Measurements from ENCODE around the gene SMARCAD1.
"Not testable (repeated sequence)": the region's sequence is repeated elsewhere in the genome, so short reads cannot be mapped to it uniquely, and the experiment has no call there.

SMARCAD1 gene

DNA sequence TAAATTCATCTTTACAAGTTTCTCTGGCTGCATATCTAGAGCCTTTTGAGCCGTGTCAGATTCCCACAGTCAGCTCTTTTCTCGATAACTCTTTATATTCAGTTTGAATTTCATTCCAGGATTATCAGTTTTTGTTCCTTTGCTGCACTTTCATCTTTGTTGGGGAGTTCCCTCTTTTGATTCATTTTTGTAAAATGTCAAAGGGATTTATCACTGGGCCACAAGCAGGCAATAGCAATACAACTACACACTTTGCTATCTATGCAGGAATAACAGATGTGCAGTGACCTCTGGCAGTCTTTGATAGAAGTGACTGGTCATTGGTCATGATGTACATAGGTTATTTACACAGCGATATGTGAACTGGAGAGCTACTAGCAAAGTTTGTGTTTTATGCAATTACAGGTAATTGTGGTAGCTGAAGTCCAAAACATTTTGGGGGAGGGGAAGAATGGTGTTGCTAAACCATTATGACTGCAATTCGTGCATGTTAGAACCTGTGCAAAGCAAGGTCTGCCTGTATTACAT is 91.1 kb downstream of the SMARCAD1 start:
- no peak for DNase-seq (ENCODE audit: low read depth)

DNA sequence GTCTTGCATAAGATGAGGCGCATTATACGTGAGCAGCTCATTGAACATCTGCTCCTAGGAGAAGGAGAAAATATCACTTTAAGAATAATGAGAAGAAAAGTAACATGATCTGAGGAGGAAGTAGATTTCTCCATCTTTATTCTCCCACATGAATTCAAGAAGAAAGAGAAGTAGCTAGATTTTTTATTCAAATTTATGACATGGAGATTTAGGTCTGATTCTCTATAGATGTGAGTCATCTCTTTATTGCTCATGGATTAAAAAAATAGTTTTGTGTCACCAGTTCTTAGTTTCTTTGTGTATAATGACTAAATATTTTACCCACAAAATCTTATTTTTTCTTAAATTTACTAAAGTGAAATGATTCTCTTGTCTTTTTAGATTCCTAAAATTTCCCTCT is 94.5 kb downstream of the SMARCAD1 start:
- DNase-seq (ENCODE audit: low read depth) = no peak

DNA sequence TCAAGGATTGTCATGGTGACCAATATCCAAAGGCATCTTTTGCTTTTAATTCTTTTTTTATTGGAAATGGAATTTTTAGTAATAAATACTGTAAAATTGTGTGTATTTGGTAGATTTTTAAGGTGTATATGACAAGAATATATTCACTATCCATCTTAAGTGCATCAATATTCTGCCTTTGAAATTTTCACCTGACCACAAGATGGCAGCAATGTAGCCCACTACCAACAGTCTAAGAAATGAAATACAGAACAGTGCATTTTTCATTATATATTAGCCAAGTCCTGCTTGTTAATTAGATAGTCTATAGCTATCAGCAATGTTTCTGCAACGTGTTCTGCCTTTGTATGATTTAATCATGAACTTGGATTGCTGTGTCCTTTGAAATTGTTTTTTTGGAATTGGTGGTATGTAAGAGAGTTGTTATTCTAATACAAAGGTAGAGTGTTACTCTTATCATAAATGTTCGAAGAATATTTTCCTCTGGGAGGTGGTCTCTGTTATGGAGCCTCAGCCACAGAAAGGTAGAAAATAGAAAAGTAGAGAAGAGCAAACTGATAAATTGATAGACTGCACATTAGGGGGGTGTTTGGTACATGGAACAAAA is 96.8 kb downstream of the SMARCAD1 start:
- peak; percentile 33 for DNase-seq (ENCODE audit: low read depth)

DNA sequence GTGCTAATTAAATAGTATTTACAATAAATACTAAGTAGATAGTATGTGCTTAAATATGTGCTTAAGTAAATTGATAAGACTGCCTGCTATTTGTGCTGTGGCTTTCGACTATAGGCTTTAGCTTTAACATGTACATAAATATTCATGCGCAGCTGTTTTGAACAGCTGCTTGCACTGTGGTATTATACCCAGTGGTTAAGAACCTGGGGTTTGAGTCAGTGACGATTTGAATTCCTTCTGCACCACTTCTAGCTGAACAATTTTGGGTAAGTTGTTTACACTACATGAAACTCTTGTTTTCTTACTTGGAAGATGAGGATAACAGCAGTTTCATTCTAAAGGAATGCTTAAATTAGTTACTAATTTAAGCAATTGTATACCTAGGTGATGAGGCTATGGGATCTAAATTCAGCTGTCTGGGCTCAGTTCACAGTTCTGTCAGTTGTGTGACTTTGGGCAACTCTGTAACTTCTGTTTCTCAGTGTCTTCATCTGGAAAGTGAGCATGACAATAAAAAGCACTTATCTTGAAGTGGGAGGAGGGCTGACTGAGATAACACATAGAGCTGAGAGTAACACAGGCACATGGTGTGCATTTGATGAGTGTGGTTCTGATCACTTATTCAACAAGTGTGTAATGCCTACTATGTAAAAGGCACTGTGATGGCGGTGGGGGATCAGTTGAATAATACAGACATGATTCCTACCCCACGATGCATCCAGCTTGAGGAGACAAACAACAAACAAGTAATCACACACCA is 98.0 kb downstream of the SMARCAD1 start:
- no peak for DNase-seq (ENCODE audit: low read depth)

DNA sequence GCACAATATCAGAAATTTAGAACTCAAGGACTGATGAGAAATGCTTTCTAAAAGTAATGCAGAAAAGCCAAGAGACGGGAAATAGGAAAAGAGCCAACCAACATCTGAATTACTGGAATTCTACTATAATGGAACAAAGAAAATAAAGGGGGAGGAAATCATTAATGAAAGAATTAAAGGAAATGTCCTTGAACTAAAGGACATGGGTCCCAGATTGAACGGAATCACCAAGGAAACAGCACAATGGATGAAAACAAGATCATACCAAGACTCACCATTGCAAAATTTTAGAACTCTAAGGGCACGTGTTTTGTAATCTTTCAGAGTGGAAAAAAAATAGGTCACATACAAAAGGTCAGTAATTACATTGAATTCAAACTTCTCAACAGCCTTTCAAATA is 99.0 kb downstream of the SMARCAD1 start:
- peak; percentile 22 for DNase-seq (ENCODE audit: low read depth)

DNA sequence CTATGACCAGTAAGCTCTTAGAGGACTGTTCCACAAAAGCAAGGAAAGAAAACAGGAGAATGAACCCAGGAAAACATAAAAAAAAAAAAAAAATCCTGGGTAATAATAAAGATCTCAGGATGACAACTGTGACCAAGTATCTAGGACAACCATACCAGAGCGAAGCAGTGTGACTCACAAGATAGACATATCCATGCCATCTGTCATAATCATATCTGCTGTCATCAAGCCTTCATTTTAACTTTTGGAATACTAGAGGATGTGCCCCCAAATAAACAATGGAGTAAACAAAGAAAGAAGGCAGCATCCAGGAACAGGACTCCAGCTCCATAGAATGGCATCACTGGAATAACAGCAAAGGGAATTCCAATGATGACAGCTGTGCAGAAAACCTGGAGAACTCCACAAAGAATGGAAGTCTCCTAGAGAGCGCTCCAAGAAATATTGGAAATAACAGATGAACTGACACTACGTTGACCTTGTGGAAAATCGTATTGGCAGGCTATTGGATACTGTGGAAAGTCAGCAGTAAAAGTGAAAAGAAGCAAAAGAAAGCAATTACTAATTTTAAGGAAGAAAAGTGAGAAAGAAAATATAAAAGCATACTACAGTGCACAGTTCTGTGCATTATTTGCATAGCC is 99.7 kb downstream of the SMARCAD1 start:
- DNase-seq (ENCODE audit: low read depth) = no peak

DNA sequence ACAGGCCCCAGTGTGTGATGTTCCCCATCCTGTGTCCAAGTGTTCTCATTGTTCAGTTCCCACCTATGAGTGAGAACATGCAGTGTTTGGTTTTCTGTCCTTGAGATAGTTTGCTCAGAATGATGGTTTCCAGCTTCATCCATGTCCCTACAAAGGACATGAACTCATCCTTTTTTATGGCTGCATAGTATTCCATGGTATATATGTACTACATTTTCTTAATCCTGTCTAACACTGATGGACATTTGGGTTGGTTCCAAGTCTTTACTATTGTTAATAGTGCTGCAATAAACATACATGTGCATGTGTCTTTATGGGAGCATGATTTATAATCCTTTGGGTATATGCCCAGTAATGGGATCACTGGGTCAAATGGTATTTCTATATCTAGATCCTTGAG is 112.3 kb downstream of the SMARCAD1 start:
- not testable (repeated sequence) for DNase-seq (ENCODE audit: low read depth)

DNA sequence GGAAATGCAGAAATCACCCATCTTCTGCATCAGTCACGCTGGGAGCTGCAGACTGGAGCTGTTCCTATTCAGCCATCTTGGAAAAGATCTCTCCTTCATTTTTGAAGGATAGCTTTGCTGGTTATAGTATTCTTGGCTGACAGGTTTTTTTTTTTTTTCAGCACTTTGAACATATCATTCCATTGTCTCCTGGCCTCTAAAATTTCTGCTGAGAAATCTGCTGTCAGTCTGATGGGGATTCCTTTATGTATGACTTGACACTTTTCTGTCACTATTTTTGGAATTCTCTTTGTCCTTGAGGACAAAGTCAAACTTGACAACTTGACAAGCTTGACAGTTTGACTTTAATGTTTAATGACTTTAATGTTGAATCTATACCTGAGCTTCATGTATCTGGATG is 118.2 kb downstream of the SMARCAD1 start:
- no peak for DNase-seq (ENCODE audit: low read depth)

DNA sequence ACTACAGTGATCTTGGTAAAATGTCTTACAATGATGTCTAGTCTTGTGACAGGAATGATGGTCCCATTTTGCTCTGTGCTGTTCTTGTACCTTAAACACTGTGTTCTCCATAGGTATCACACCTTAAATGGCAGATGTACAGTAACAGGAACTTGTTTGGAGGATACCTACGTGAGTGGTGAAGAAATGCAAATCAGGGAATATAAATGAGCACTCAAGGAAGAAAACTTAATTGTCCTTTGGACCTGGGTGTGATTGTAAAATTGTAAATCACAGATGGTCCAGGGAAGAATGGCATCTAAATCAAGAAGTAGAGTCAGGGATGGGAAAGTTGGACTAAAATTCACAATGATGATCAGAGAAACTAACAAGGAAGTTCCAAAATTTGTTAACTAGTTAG is 122.3 kb downstream of the SMARCAD1 start:
- no peak for DNase-seq (ENCODE audit: low read depth)

DNA sequence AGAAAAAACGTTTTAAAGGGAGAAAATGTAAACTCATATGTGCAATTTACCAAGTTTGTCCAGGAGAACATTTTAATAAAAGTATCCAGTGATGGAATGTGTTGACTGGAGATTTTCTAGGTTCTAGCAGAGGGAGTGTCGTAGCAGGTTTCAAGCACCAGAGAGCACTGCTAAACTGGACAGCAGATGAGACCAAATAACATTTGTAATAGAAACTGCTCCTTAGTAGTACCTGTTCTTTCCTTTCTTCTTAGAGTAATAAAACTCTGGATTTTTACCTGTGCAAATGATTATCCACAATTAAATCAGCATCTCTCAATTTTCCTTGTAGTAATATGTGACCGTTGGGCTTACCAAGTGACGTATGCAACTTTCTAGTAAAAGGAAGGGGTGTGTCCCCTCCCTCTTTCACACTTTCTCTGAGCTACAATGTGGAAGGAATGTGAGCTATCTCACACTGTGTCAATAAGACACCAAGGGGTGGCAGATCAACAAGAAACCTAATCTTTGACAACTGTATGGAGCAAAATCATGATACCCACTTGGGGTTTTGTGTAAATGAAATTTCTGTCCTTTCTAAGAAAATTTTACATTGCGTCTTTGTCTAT is 125.4 kb downstream of the SMARCAD1 start:
- DNase-seq (ENCODE audit: low read depth) = no peak

DNA sequence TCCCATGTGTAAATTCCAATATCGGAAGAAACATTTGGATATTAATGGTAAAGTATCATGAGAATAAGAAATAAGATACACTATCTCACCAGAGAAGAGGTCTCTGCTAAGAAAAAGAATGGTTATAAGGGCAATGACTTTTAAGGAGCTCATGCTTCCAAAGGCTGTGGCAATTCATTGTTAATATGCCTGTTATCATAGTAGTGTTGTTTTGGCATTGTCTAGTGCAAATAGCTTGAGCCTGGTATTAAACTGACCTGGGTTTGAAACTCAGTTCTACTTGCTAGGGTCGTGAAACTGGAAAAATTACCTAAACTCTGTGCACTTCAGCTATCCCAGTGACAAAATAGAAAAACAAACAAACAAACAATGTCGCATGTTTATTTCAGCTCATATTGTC is 126.2 kb downstream of the SMARCAD1 start:
- no peak for DNase-seq (ENCODE audit: low read depth)

DNA sequence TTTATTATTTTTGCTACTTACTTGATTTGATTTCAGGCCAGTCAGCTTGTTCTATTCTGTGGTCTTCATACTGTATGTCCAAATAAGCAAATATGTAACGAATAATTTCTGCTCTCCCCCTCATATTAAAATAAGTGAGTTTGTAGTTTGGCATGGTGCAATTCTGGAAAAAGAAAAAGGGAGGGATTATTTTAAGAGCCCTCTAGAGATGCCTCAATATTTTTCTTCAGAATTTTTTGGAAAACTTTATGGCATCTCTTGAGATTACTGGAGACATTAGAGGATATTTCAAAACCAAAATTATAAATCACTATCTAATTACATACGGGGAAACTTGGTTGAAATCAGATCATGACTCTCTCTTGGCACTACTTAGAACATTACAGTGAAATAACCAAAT is 126.8 kb downstream of the SMARCAD1 start:
- DNase-seq (ENCODE audit: low read depth) = no peak

DNA sequence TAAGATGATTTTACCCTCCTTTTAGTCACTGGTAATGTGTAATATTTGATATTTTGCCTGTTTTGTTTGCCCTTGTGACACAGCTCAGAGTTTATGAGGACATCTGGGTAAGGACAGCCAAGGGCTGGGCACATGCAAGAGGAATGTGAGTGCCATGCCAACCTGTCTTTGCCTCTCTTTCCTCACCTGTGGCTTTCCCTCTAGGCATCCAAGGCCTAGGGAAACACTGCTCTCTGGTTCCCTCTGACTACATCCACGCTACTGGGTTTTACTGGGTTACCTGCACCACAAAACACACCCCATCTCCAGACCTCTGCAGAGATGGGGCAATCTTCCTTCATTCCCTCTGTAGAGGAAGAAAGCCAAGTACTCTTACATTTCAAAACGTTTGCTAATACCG is 127.3 kb downstream of the SMARCAD1 start:
- DNase-seq (ENCODE audit: low read depth) = no peak

DNA sequence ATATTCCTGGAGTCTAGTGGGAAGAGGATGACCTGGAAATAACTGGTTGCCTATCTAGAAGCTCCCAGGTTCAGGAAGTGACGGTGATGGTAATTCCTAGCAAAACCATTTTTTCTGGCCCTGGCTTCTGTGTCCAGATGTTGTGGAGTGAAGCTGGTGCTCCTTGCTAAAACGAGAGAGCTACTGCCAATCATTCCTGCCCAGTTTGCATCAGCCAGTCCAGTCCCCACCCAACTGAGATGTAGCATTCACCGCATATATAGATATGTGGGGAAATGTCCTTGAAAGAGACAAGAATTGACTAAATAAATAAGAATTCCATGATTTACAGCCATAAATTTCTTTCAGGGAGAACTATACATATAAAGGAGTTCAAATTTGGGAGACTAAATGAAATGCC is 128.6 kb downstream of the SMARCAD1 start:
- DNase-seq (ENCODE audit: low read depth) = no peak

DNA sequence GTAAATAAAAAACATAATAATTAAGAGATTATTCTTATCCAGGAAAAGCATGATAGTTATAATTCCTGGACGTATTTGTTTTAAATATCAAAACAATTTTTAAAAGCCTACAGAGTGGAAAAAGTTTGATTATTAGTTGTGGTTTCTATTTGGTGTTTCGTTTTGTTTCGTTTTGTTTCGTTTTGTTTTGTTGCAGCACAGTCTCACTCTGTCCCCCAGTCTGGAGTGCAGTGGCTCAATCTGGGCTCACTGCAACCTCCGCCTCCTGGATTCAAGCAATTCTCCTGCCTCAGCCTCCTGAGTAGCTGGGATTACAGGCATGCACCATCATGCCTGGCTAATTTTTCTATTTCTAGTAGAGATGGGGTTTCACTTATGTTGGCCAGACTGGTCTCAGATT is 129.1 kb downstream of the SMARCAD1 start:
- DNase-seq (ENCODE audit: low read depth) = not testable (repeated sequence)

DNA sequence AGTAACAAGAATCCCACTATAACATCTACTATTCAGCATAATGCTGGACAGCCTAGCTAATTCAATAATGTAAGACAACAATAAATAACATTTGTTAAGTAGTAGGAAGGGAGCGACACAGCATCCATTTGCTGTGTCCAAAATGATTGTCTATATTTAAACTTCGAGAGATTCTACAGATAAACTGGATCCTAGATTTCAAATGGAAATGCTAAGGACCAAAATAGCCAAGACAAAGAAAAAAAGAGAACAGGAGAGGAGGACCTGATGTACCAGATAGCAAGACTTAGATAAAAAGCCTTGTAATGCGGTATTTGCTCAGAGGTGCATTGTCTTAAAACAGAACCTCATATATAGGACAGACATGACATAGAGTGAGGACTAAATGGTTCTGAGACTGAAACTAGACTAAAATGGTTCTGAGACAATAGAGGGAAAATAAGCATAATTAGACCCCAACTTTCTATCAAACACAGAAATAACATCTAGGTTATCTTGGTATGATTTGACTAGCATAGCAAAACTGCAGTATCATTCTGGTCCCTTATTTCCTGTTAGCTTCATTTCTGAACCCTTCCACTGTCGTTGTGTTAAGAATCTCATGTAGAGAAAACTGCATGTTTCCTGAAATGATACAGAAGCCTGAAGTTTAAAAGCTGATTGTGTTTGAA is 131.2 kb downstream of the SMARCAD1 start:
- DNase-seq (ENCODE audit: low read depth) = no peak

DNA sequence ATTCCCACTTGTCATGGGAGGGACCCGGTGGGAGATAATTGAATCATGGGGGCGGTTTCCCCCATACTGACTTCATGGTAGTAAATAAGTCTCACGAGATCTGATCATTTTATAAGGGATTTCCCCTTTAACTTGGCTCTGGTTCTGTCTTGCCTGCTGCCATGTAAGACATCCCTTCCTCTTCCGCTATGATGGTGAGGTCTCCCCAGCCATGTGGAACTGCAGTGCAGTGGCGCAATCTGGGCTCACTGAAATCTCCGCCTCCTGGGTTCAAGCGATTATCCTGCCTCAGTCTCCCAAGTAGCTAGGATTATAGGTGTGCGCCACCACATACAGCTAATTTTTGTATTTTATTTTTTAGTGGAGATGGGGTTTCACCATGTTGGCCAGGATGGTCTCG is 132.1 kb downstream of the SMARCAD1 start:
- DNase-seq (ENCODE audit: low read depth) = no peak

Data from amniotic epithelial cell (primary cell).